Neural crest cell (in vitro differentiated cells): ENCODE measurements around the gene CES2. TPM values are rescaled to one million over a fixed set of nuclear protein-coding genes. Genes with fewer than 3 reads are reported as not detected.

Source experiments
- DNase-seq: peaks from one replicate; pipeline ENCODE4 v3.0.0; 2021; ENCODE audit warnings: low read depth, mixed read lengths, low spot score
- H3K27ac Mint-ChIP-seq: one replicate; pipeline ENCODE4 v1.8.0; 2021; ENCODE audit warnings: mild to moderate bottlenecking, mixed read lengths; ENCODE audit not compliant: unreplicated experiment
- H3K27me3 Mint-ChIP-seq: 2 replicates; pipeline ENCODE4 v1.8.0; 2021; ENCODE audit warnings: low read depth, mild to moderate bottlenecking, mixed read lengths
- H3K36me3 Mint-ChIP-seq: 2 replicates; pipeline ENCODE4 v1.8.0; 2021; ENCODE audit warnings: low read depth, mild to moderate bottlenecking, mixed read lengths
- H3K4me1 Mint-ChIP-seq: 2 replicates; pipeline ENCODE4 v1.8.0; 2021; ENCODE audit warnings: mixed read lengths
- H3K4me3 Mint-ChIP-seq: one replicate; pipeline ENCODE4 v1.8.0; 2021; ENCODE audit warnings: mild to moderate bottlenecking, mixed read lengths
- H3K9me3 Mint-ChIP-seq: 2 replicates; pipeline ENCODE4 v1.8.0; 2021; ENCODE audit warnings: mixed read lengths
- total RNA-seq: library from RNA; stranded (reverse); gene quantifications from 2 replicates; pipeline ENCODE4 v1.2.1, GENCODE V29; 2021
- TF ChIP-seq, protein P1 (sequence below): fragments of 200-600 bp; sonication (generic); conservative IDR thresholded peaks from 2 replicates; pipeline ENCODE4 v1.5.0; 2021; ENCODE audit warnings: antibody characterized with exemption, mild to moderate bottlenecking

Gene CES2
- total RNA-seq, 1 donor from 2014 or later = 52.5 TPM

DNA sequence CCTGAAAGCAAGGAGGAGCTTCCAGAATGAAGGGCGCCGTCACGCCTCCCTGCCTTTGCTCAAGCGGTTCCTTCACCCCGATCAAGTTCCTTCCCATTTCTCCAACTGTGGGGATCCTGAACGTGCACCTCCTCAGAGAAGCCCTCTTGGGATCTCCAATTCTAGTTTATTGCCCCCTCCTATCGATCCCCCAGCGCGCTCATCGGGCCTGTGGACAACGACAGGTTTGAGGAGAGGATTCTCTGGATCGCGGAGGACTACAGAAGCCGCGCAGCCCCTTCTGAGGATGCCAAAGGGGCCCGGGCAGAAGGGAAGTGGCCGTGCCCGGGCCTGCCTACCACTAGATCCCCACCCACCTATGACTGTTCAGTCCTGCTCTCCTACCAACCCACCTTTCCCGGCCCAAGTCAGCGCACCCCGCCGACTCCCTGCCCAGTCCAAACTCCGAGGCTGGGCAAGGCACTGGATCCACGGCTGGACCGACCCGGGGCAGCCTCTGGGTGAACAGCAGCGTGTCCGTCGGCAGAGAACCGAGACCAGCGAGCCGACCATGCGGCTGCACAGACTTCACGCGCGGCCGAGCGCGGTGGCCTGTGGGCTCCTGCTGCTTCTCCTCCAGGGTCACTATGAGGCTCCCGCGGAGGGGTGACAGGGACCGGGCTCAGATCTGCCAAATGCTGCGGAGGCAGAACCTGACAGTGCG is 13.0 kb downstream of the CES2 start:
- Mint-ChIP-seq H3K4me3 (no peak overlapping the region), H3K9me3 (no peaks in the 10 kb centered on the region), H3K27me3 (peaks cover 33% of the 10 kb centered on the region), H3K27ac (no peak overlapping the region), H3K36me3 (no peaks in the 10 kb centered on the region), H3K4me1 (no peaks in the 10 kb centered on the region)
- TF ChIP-seq, protein P1, sequence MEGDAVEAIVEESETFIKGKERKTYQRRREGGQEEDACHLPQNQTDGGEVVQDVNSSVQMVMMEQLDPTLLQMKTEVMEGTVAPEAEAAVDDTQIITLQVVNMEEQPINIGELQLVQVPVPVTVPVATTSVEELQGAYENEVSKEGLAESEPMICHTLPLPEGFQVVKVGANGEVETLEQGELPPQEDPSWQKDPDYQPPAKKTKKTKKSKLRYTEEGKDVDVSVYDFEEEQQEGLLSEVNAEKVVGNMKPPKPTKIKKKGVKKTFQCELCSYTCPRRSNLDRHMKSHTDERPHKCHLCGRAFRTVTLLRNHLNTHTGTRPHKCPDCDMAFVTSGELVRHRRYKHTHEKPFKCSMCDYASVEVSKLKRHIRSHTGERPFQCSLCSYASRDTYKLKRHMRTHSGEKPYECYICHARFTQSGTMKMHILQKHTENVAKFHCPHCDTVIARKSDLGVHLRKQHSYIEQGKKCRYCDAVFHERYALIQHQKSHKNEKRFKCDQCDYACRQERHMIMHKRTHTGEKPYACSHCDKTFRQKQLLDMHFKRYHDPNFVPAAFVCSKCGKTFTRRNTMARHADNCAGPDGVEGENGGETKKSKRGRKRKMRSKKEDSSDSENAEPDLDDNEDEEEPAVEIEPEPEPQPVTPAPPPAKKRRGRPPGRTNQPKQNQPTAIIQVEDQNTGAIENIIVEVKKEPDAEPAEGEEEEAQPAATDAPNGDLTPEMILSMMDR = no peak
- DNase-seq = no peak

DNA sequence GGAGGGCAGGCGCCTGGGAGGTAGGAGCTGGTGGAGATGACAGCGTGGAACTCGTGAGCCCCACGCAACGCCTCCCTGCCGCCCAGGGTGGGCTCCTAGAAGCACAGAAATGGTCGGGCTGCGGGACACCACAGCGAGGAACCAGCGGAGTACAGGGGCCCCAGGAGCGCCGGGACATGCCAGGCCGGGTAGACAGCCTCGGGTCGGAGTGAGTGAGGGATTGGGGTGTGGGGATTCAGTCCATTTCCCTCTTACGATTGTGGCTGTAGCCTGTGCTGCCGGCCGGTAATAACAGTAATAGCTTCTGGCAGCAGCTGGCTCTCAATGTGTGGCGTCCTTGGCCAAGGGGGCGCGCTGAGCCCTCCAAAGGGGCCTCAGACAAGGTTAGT is 13.5 kb downstream of the CES2 start:
- H3K4me3 Mint-ChIP-seq = no peak overlapping the region
- H3K36me3 Mint-ChIP-seq = no peaks in the 10 kb centered on the region
- H3K9me3 Mint-ChIP-seq = no peaks in the 10 kb centered on the region

DNA sequence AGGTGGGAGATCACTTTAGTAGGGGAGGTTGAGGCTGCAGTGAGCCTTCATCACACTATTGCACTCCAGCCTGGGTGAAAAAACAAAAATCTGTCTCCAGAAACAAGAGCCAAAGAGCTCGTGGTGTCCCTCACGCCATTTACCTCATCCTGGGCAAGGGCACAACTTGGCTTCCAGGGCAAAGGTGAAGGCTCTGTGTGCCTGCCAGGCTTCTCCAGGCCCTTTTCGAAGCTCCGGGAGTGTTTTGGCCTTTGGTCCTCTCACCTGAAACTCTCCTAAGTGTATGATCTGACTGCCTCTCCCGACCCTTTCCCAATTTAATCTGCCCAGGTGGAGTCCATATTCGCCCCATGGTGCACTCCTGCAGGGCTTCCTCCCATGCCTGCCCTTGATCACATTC is 14.2 kb downstream of the CES2 start:
- no peak for DNase-seq
- TF ChIP-seq, protein P1 = no peak
- Mint-ChIP-seq H3K27me3 (peaks cover 38% of the 10 kb centered on the region), H3K4me1 (no peaks in the 10 kb centered on the region), H3K4me3 (no peak overlapping the region), H3K27ac (no peak overlapping the region), H3K36me3 (no peaks in the 10 kb centered on the region), H3K9me3 (no peaks in the 10 kb centered on the region)

More for the DNA sequence above, 13.5 kb downstream of the CES2 start:
- TF ChIP-seq, protein P1 = no peak
- Mint-ChIP-seq H3K27ac (no peak overlapping the region), H3K27me3 (peaks cover 34% of the 10 kb centered on the region), H3K4me1 (no peaks in the 10 kb centered on the region)
- no peak for DNase-seq

DNA sequence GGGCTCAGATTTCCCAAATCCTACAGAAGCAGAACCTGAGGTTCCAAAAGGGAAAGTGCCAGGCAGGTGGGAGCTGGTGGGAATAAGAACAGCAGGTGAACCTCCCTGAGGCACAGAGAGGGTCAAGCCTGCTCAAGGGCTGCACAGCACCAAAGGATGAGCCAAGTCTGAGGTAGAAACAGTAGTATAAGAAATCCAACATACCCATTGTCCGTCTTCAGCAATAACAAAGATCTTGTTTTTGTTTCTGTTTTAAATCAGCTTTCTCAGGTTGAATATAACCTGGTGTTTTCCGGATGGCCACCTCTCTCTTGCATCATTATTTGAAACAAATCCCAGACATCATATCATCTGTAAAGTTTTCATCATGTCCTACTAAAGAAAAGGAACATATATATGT is 15.1 kb downstream of the CES2 start:
- H3K27me3 Mint-ChIP-seq = peaks cover 42% of the 10 kb centered on the region
- no peaks in the 10 kb centered on the region for H3K36me3 Mint-ChIP-seq
- no peak for DNase-seq
- no peaks in the 10 kb centered on the region for H3K9me3 Mint-ChIP-seq
- no peak overlapping the region for H3K27ac Mint-ChIP-seq
- H3K4me1 Mint-ChIP-seq = no peaks in the 10 kb centered on the region
- TF ChIP-seq, protein P1 = no peak
- H3K4me3 Mint-ChIP-seq = no peak overlapping the region

DNA sequence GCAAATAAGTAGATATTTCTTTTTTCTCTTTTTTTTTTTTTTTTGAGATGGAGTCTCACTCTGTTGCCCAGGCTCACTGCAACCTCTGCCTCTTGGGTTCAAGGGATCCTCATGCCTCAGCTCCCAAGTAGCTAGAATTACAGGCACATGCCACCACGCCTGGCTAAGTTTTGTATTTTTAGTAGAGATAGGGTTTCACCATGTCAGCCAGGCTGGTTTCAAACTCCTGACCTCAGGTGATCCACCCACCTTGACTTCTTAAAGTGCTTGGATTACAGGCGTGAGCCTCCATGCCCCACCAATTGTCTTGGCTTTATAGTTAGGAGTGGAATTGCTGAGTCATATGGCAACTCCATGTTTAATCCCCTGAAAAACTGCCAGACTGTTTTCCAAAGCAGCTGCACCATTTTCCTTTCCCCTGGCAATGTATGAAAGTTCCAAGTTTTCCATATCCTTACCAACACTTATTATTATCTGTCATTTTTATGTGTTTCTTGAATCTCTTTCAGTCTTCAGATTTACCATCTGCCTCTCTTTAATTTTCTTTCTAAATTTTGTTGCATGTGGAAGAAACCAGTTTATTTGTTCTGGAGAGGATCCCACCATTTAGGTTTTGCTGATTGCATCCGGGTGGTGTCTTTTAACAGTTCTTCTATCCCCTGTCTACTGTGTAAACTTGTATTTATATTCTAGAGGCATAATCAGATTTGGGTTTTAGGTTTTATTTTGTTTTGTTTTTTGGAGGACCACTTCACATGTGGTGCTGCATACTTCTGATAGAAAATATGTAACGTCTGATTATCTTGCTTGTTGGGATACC is 15.9 kb downstream of the CES2 start:
- Mint-ChIP-seq H3K27ac (no peak overlapping the region), H3K9me3 (no peaks in the 10 kb centered on the region), H3K4me3 (no peak overlapping the region), H3K27me3 (peaks cover 44% of the 10 kb centered on the region), H3K36me3 (no peaks in the 10 kb centered on the region), H3K4me1 (no peaks in the 10 kb centered on the region)
- no peak for DNase-seq
- TF ChIP-seq, protein P1 = no peak
